ENCODE data around the gene MFAP2. TPM values are rescaled to one million over a fixed set of nuclear protein-coding genes. Genes with fewer than 3 reads are reported as not detected.
"Not testable (repeated sequence)": the region's sequence is repeated elsewhere in the genome, so short reads cannot be mapped to it uniquely, and the experiment has no call there.

Gene MFAP2
- total RNA-seq, 1 experiment from 2014 or later: 27.2 TPM

GRCh38 chr1:16954579-16954978, 25.8 kb downstream of the MFAP2 start:
- no TSS peak for BruUV-seq (replicated peaks)
- Histone ChIP-seq H3K27ac (ENCODE audit: low read depth, low read length, poor library complexity, severe bottlenecking) (no peak overlapping the region), H3K27me3 (replicated peaks; ENCODE audit: insufficient read depth, low read depth, low read length, poor library complexity) (no peaks in the 10 kb centered on the region), H3K36me3 (ENCODE audit: insufficient read depth, low read length, poor library complexity, severe bottlenecking) (peaks cover 6% of the 10 kb centered on the region), H3K4me3 (ENCODE audit: low read depth, low read length, poor library complexity, severe bottlenecking) (no peak overlapping the region), H3K4me1 (ENCODE audit: insufficient read depth, low read length, poor library complexity, severe bottlenecking) (no peaks in the 10 kb centered on the region), H3K9me3 (ENCODE audit: low read depth, low read length, poor library complexity, severe bottlenecking) (no peaks in the 10 kb centered on the region)
- ChIA-PET POLR2A (ENCODE audit: low non-redundant PET) (no interaction called here), CTCF (no interaction called here)
- TF ChIP-seq CTCF (conservative IDR thresholded peaks at IDR 0.05; ENCODE audit: low read depth, low read length) (no peak), EZH2 (IDR thresholded peaks at IDR 0.05; ENCODE audit: borderline replicate concordance, low read depth, low read length, poor library complexity, severe bottlenecking) (no peak)
- intact Hi-C loops (cut with micrococcal nuclease; ENCODE audit: unreplicated experiment): no loop called here
- no peak for DNase-seq (ENCODE audit: low spot score)

GRCh38 chr1:16952376-16952775, 28.0 kb downstream of the MFAP2 start:
- H3K9me3 ChIP-seq (ENCODE audit: low read depth, low read length, poor library complexity, severe bottlenecking); DNase-seq (ENCODE audit: low spot score); H3K4me1 ChIP-seq (ENCODE audit: insufficient read depth, low read length, poor library complexity, severe bottlenecking); H3K27me3 ChIP-seq (replicated peaks; ENCODE audit: insufficient read depth, low read depth, low read length, poor library complexity); H3K27ac ChIP-seq (ENCODE audit: low read depth, low read length, poor library complexity, severe bottlenecking); intact Hi-C loops (cut with micrococcal nuclease; ENCODE audit: unreplicated experiment); H3K4me3 ChIP-seq (ENCODE audit: low read depth, low read length, poor library complexity, severe bottlenecking); BruUV-seq (replicated peaks); H3K36me3 ChIP-seq (ENCODE audit: insufficient read depth, low read length, poor library complexity, severe bottlenecking): not testable (repeated sequence)
- CTCF ChIA-PET: interaction anchor here (0.6 to 1.6 kb wide), 8 partner anchors 94 to 600 kb away, joined by 3 to 41 read pairs (median 8); partner anchors contain the start of genes FBXO42 and NECAP2
- POLR2A ChIA-PET (ENCODE audit: low non-redundant PET): interaction anchor here (0.7 kb wide), 1 partner anchor 49 kb away, joined by 31 read pairs; no protein-coding TSS in a partner anchor

GRCh38 chr1:16949026-16949425, 31.4 kb downstream of the MFAP2 start:
- DNase-seq (ENCODE audit: low spot score); H3K4me1 ChIP-seq (ENCODE audit: insufficient read depth, low read length, poor library complexity, severe bottlenecking); CTCF ChIA-PET; BruUV-seq (replicated peaks); H3K36me3 ChIP-seq (ENCODE audit: insufficient read depth, low read length, poor library complexity, severe bottlenecking); POLR2A ChIA-PET (ENCODE audit: low non-redundant PET); H3K4me3 ChIP-seq (ENCODE audit: low read depth, low read length, poor library complexity, severe bottlenecking); intact Hi-C loops (cut with micrococcal nuclease; ENCODE audit: unreplicated experiment); H3K27me3 ChIP-seq (replicated peaks; ENCODE audit: insufficient read depth, low read depth, low read length, poor library complexity); H3K9me3 ChIP-seq (ENCODE audit: low read depth, low read length, poor library complexity, severe bottlenecking); H3K27ac ChIP-seq (ENCODE audit: low read depth, low read length, poor library complexity, severe bottlenecking): not testable (repeated sequence)

GRCh38 chr1:16948282-16948891, 32.0 kb downstream of the MFAP2 start:
- CTCF ChIA-PET; POLR2A ChIA-PET (ENCODE audit: low non-redundant PET); BruUV-seq (replicated peaks); H3K4me3 ChIP-seq (ENCODE audit: low read depth, low read length, poor library complexity, severe bottlenecking); H3K27ac ChIP-seq (ENCODE audit: low read depth, low read length, poor library complexity, severe bottlenecking); DNase-seq (ENCODE audit: low spot score); H3K27me3 ChIP-seq (replicated peaks; ENCODE audit: insufficient read depth, low read depth, low read length, poor library complexity); H3K9me3 ChIP-seq (ENCODE audit: low read depth, low read length, poor library complexity, severe bottlenecking); intact Hi-C loops (cut with micrococcal nuclease; ENCODE audit: unreplicated experiment); H3K4me1 ChIP-seq (ENCODE audit: insufficient read depth, low read length, poor library complexity, severe bottlenecking); H3K36me3 ChIP-seq (ENCODE audit: insufficient read depth, low read length, poor library complexity, severe bottlenecking): not testable (repeated sequence)

Measured in A673 (cell line).